Neural crest cell (in vitro differentiated cells): ENCODE results near the gene AFMID. TPM values are rescaled to one million over a fixed set of nuclear protein-coding genes. Genes with fewer than 3 reads are reported as not detected.

ENCODE experiments used
- DNase-seq: peaks from one replicate; pipeline ENCODE4 v3.0.0; 2021; ENCODE audit warnings: low read depth, mixed read lengths, low spot score
- H3K27ac Mint-ChIP-seq: one replicate; pipeline ENCODE4 v1.8.0; 2021; ENCODE audit warnings: mild to moderate bottlenecking, mixed read lengths; ENCODE audit not compliant: unreplicated experiment
- H3K27me3 Mint-ChIP-seq: 2 replicates; pipeline ENCODE4 v1.8.0; 2021; ENCODE audit warnings: low read depth, mild to moderate bottlenecking, mixed read lengths
- H3K36me3 Mint-ChIP-seq: 2 replicates; pipeline ENCODE4 v1.8.0; 2021; ENCODE audit warnings: low read depth, mild to moderate bottlenecking, mixed read lengths
- H3K4me1 Mint-ChIP-seq: 2 replicates; pipeline ENCODE4 v1.8.0; 2021; ENCODE audit warnings: mixed read lengths
- H3K4me3 Mint-ChIP-seq: one replicate; pipeline ENCODE4 v1.8.0; 2021; ENCODE audit warnings: mild to moderate bottlenecking, mixed read lengths
- H3K9me3 Mint-ChIP-seq: 2 replicates; pipeline ENCODE4 v1.8.0; 2021; ENCODE audit warnings: mixed read lengths
- total RNA-seq: library from RNA; stranded (reverse); gene quantifications from 2 replicates; pipeline ENCODE4 v1.2.1, GENCODE V29; 2021
- TF ChIP-seq, protein P1 (sequence below): fragments of 200-600 bp; sonication (generic); conservative IDR thresholded peaks from 2 replicates; pipeline ENCODE4 v1.5.0; 2021; ENCODE audit warnings: antibody characterized with exemption, mild to moderate bottlenecking

Gene AFMID
- total RNA-seq, 1 donor from 2014 or later = 41.9 TPM

- H3K27me3 Mint-ChIP-seq = peaks cover 3% of the 10 kb centered on the region
- no peak overlapping the region for H3K27ac Mint-ChIP-seq
- TF ChIP-seq, protein P1, sequence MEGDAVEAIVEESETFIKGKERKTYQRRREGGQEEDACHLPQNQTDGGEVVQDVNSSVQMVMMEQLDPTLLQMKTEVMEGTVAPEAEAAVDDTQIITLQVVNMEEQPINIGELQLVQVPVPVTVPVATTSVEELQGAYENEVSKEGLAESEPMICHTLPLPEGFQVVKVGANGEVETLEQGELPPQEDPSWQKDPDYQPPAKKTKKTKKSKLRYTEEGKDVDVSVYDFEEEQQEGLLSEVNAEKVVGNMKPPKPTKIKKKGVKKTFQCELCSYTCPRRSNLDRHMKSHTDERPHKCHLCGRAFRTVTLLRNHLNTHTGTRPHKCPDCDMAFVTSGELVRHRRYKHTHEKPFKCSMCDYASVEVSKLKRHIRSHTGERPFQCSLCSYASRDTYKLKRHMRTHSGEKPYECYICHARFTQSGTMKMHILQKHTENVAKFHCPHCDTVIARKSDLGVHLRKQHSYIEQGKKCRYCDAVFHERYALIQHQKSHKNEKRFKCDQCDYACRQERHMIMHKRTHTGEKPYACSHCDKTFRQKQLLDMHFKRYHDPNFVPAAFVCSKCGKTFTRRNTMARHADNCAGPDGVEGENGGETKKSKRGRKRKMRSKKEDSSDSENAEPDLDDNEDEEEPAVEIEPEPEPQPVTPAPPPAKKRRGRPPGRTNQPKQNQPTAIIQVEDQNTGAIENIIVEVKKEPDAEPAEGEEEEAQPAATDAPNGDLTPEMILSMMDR = no peak
- peaks cover 3% of the 10 kb centered on the region for H3K9me3 Mint-ChIP-seq
- H3K4me1 Mint-ChIP-seq = peaks cover 11% of the 10 kb centered on the region
- no peak overlapping the region for H3K4me3 Mint-ChIP-seq
- DNase-seq = no peak
- H3K36me3 Mint-ChIP-seq = no peaks in the 10 kb centered on the region
Measured at GRCh38 chr17:78144736-78145641, 42.2 kb upstream of the AFMID start.

GRCh38 chr17:78146471-78146869 lies 40.7 kb upstream of the AFMID start:
- DNase-seq = no peak
- TF ChIP-seq, protein P1 = no peak
- no peak overlapping the region for H3K4me3 Mint-ChIP-seq
- H3K9me3 Mint-ChIP-seq = no peaks in the 10 kb centered on the region
- H3K27ac Mint-ChIP-seq = no peak overlapping the region
- H3K36me3 Mint-ChIP-seq = no peaks in the 10 kb centered on the region
- peaks cover 12% of the 10 kb centered on the region for H3K4me1 Mint-ChIP-seq
- H3K27me3 Mint-ChIP-seq = no peaks in the 10 kb centered on the region

- no peak for DNase-seq
- Mint-ChIP-seq H3K4me3 (no peak overlapping the region), H3K27ac (no peak overlapping the region), H3K36me3 (no peaks in the 10 kb centered on the region), H3K9me3 (no peaks in the 10 kb centered on the region), H3K4me1 (peaks cover 12% of the 10 kb centered on the region), H3K27me3 (no peaks in the 10 kb centered on the region)
- TF ChIP-seq, protein P1 = no peak
Measured at GRCh38 chr17:78146881-78147280, 40.3 kb upstream of the AFMID start.

GRCh38 chr17:78147315-78147998 lies 39.7 kb upstream of the AFMID start:
- Mint-ChIP-seq H3K9me3 (no peaks in the 10 kb centered on the region), H3K4me1 (peaks cover 12% of the 10 kb centered on the region), H3K36me3 (no peaks in the 10 kb centered on the region), H3K27me3 (no peaks in the 10 kb centered on the region), H3K4me3 (no peak overlapping the region), H3K27ac (no peak overlapping the region)
- TF ChIP-seq, protein P1 = no peak
- no peak for DNase-seq

DNA sequence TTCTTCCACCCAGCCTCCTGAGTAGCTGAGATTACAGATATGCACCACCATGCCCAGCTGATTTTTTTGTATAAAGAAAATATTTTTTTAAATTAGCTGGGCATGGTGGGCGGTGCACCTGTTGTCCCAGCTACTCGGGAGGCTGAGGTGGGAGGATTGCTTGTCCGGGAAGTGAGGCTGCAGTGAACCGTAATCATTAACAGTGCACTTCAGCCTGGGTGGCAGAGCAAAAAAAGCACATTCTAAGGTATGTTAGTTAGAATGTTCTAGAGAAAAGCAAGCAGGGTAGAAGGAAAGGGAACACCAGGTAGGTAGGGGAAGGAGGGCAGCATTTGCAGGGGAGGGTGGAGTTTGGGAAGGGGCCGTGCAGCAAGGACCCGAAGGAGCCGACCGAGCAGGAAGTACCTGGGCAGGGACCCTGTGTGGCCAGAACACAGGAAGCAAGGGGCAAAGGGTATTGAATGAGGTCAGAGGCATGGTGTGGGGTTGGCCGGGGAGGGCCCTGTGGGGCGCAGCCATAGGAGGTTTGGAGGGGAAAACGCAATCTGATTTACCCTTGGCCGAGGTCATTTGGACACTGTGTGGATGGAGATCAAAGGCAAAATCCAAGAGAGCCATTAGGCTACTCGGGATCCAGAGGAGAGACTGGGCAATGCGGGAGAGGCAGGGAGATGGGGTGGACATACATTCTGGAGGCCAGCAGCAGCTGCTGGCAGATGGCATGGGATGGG lies 38.7 kb upstream of the AFMID start:
- H3K36me3 Mint-ChIP-seq = no peaks in the 10 kb centered on the region
- no peak overlapping the region for H3K4me3 Mint-ChIP-seq
- peaks cover 12% of the 10 kb centered on the region for H3K4me1 Mint-ChIP-seq
- TF ChIP-seq, protein P1 = no peak
- no peak overlapping the region for H3K27ac Mint-ChIP-seq
- no peak for DNase-seq
- H3K27me3 Mint-ChIP-seq = no peaks in the 10 kb centered on the region
- H3K9me3 Mint-ChIP-seq = no peaks in the 10 kb centered on the region
